Common myeloid progenitor, CD34-positive (primary cell): ENCODE measurements around the gene NUDT3.

ENCODE experiments used
- CTCF ChIA-PET: fragments of 350-600 bp; sonication (Branson Sonifier 250); formaldehyde crosslinking; loops from one replicate; lab custom pipeline; 2021; ENCODE audit warnings: antibody characterized with exemption; lab: Charles Lee
- POLR2A ChIA-PET: fragments of 350-600 bp; sonication (Branson Sonifier 250); formaldehyde crosslinking; loops from one replicate; lab custom pipeline; 2021; ENCODE audit warnings: antibody characterized with exemption; lab: Charles Lee
- DNase-seq, 3 donors: peaks; one replicate each; pipeline versions ENCODE4 v3.0.0 to v3.0.0-alpha.2; 2013
- H3K27ac ChIP-seq, 2 experiments: 1 replicate in 1 of 2; 2 replicates in 1 of 2; pipeline ENCODE4 v1.7.0; 2013; ENCODE audit warnings: inconsistent platforms in 2 of 2, low read length in 2 of 2, mild to moderate bottlenecking in 2 of 2, low read depth in 1 of 2, moderate library complexity in 1 of 2; ENCODE audit not compliant: severe bottlenecking in 2 of 2, insufficient read depth in 1 of 2, poor library complexity in 1 of 2
- H3K27me3 ChIP-seq, 5 experiments: replicated peaks in 2 of 5; 1 replicate in 3 of 5; 2 replicates in 2 of 5; pipeline versions ENCODE4 v1.6.1 to v1.7.0; 2013; ENCODE audit warnings: low read length in 4 of 5, mild to moderate bottlenecking in 2 of 5, moderate library complexity in 2 of 5, inconsistent platforms in 1 of 5; ENCODE audit not compliant: insufficient read depth in 5 of 5, control insufficient read depth in 4 of 5
- H3K36me3 ChIP-seq, 4 experiments: 1 replicate in 2 of 4; 2 replicates in 2 of 4; pipeline versions ENCODE4 v1.6.1 to v1.7.0; 2013; ENCODE audit warnings: low read length in 3 of 4, control low read depth in 1 of 4, mild to moderate bottlenecking in 1 of 4; ENCODE audit not compliant: control insufficient read depth in 4 of 4, insufficient read depth in 4 of 4
- H3K4me1 ChIP-seq, 4 experiments: 1 replicate in 3 of 4; 2 replicates in 1 of 4; pipeline versions ENCODE4 v1.6.1 to v1.7.1; 2013; ENCODE audit warnings: low read length in 3 of 4, mild to moderate bottlenecking in 3 of 4, control low read depth in 1 of 4, inconsistent platforms in 1 of 4, moderate library complexity in 1 of 4; ENCODE audit not compliant: control insufficient read depth in 4 of 4, insufficient read depth in 4 of 4; ENCODE audit errors: control extremely low read depth in 1 of 4
- H3K4me3 ChIP-seq, 7 experiments: 1 replicate in 4 of 7; 2 replicates in 3 of 7; pipeline versions ENCODE4 v1.5.1 to v1.7.0; 2013; ENCODE audit warnings: mild to moderate bottlenecking in 7 of 7, low read length in 6 of 7, moderate library complexity in 6 of 7, inconsistent platforms in 2 of 7, low read depth in 2 of 7, control low read depth in 1 of 7; ENCODE audit not compliant: insufficient read depth in 4 of 7, control insufficient read depth in 1 of 7; ENCODE audit errors: extremely low read depth in 1 of 7
- H3K9me3 ChIP-seq, 5 experiments: 1 replicate in 4 of 5; 2 replicates in 1 of 5; pipeline versions ENCODE4 v1.6.1 to v1.7.1; 2013; ENCODE audit warnings: low read length in 4 of 5, mild to moderate bottlenecking in 2 of 5, inconsistent platforms in 1 of 5, low read depth in 1 of 5, moderate library complexity in 1 of 5; ENCODE audit not compliant: control insufficient read depth in 4 of 5, insufficient read depth in 2 of 5; ENCODE audit errors: control extremely low read depth in 1 of 5
- WGBS: methylation state at CpG from one replicate; pipeline ENCODE4 v1.1.5; 2013; ENCODE audit not compliant: insufficient coverage; 5-methylcytosine and 5-hydroxymethylcytosine counted together

The NUDT3 gene

GRCh38 chr6:34349211-34349610 lies 43.3 kb downstream of the NUDT3 start:
- H3K27me3 ChIP-seq: no peaks in the 10 kb centered on the region
- ChIA-PET POLR2A (no interaction called here), CTCF (no interaction called here)
- peaks cover 0 to 27% (median 12%) of the 10 kb centered on the region in 4 experiments for H3K4me1 ChIP-seq
- H3K36me3 ChIP-seq: no peaks in the 10 kb centered on the region
- no peak overlapping the region for H3K27ac ChIP-seq
- no peaks in the 10 kb centered on the region for H3K9me3 ChIP-seq
- DNase-seq: no peak
- WGBS: 91% methylated on average over 4 of the region's 4 CpGs
- H3K4me3 ChIP-seq: no peak overlapping the region

GRCh38 chr6:34347303-34347702 lies 45.2 kb downstream of the NUDT3 start:
- WGBS: 83% methylated on average over 1 of the region's 1 CpG
- no peak for DNase-seq
- CTCF ChIA-PET: interaction anchor here (0.9 to 1.7 kb wide), 3 partner anchors 12 to 98 kb away, joined by 3 to 7 read pairs (median 3); no protein-coding TSS in a partner anchor
- Histone ChIP-seq H3K9me3 (no peaks in the 10 kb centered on the region), H3K36me3 (no peaks in the 10 kb centered on the region), H3K4me1 (peaks cover 0 to 23% (median 11%) of the 10 kb centered on the region in 4 experiments), H3K27me3 (no peaks in the 10 kb centered on the region), H3K27ac (no peak overlapping the region), H3K4me3 (no peak overlapping the region)
- POLR2A ChIA-PET: no interaction called here

DNA sequence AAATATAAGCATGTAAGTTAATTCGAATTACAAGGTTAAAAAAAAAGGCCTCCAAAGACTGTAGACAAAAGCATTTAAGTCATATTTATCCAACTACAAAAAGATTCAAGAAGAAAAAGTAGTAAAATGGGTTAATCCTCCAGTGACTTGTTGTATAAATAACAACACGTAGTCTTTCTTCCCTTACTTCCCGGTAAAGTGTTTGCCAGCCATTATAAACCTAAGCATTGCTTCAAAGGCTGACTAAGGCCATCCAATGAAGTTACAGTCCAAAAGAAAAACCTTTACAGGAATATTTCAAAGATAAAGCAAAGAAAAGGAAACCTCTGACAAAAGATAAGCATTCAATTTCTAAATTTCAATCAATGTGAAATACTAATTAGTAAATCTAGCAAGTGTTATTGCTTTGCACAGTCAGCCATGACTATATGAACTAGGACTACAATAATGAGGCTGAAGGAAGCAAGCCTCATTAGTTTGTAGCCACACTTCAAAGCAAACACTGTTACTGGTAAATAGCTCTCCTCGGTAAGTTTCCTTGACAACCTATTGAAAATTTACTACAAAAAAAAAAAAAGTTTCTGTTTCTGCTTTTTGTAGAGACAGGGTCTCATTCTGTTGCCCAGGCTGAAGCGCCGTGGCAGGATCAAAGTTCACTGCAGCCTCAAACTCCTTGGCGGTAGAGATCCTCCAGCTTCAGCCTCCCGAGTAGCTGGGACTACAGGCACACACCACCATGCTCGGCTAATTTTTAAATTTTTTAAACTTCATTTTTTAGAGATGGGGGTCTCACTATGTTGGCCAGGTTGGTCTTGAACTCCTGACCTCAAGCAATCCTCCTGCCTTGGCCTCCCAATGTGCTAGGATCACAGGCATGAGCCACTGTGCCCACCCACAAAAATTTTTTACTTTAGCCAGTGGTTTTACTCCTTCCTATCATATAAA lies 46.0 kb downstream of the NUDT3 start:
- Histone ChIP-seq H3K36me3 (peaks cover 0 to 4% (median under 1%) of the 10 kb centered on the region in 4 experiments), H3K4me3 (peak overlapping the region in 1 of 7 experiments; percentile 16), H3K27ac (peak overlapping the region; percentile 25 to 70), H3K4me1 (peaks cover 0 to 23% (median 11%) of the 10 kb centered on the region in 4 experiments), H3K9me3 (no peaks in the 10 kb centered on the region), H3K27me3 (no peaks in the 10 kb centered on the region)
- ChIA-PET POLR2A (no interaction called here), CTCF (interaction anchor here (0.9 to 1.7 kb wide), 2 partner anchors 44 to 97 kb away, joined by 3 to 7 read pairs; no protein-coding TSS in a partner anchor)
- peak in 2 of 3 donors; percentile 77 to 85 for DNase-seq
- WGBS: 90% methylated on average over 4 of the region's 9 CpGs

GRCh38 chr6:34343806-34344205 lies 48.7 kb downstream of the NUDT3 start:
- CTCF ChIA-PET: interaction anchor here (1.0 kb wide), 1 partner anchor 27 kb away, joined by 3 read pairs; no protein-coding TSS in a partner anchor
- Histone ChIP-seq H3K9me3 (no peaks in the 10 kb centered on the region), H3K27ac (no peak overlapping the region), H3K4me1 (peaks cover 0 to 38% (median 24%) of the 10 kb centered on the region in 4 experiments), H3K27me3 (no peaks in the 10 kb centered on the region), H3K4me3 (no peak overlapping the region), H3K36me3 (peaks cover 0 to 16% (median under 1%) of the 10 kb centered on the region in 4 experiments)
- POLR2A ChIA-PET: no interaction called here
- no peak for DNase-seq

DNA sequence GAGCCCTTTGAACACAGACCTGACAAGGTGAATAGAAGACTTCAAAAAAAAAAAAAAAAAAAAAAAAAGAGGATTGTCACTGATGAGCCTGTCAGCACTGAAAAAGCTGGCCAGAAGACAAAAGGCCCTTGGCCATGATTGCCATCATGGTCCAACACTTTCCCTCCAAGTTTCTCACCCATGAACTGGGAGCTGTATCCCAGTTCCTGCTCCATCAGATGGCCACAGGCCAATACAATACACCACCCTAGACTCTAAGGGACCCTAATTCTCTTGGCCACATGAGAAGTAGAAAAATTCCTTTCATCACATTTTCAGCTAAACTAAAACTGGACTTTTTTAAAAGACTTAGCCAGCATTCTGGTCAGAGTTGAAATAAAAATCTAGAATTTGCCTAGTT lies 50.2 kb downstream of the NUDT3 start:
- H3K27me3 ChIP-seq: no peaks in the 10 kb centered on the region
- CTCF ChIA-PET: interaction anchor here (0.7 to 2.6 kb wide), 4 partner anchors 9 to 93 kb away, joined by 3 to 8 read pairs (median 3); no protein-coding TSS in a partner anchor
- peaks cover 0 to 20% (median 2%) of the 10 kb centered on the region in 4 experiments for H3K36me3 ChIP-seq
- H3K4me1 ChIP-seq: peaks cover 0 to 50% (median 33%) of the 10 kb centered on the region in 4 experiments
- DNase-seq: no peak
- POLR2A ChIA-PET: no interaction called here
- H3K27ac ChIP-seq: no peak overlapping the region
- H3K9me3 ChIP-seq: no peaks in the 10 kb centered on the region
- no peak overlapping the region for H3K4me3 ChIP-seq

GRCh38 chr6:34341481-34341971 lies 50.9 kb downstream of the NUDT3 start:
- Histone ChIP-seq H3K9me3 (no peaks in the 10 kb centered on the region), H3K27me3 (no peaks in the 10 kb centered on the region), H3K27ac (no peak overlapping the region), H3K36me3 (peaks cover 0 to 20% (median 2%) of the 10 kb centered on the region in 4 experiments), H3K4me3 (no peak overlapping the region), H3K4me1 (peaks cover 0 to 47% (median 35%) of the 10 kb centered on the region in 4 experiments)
- ChIA-PET CTCF (interaction anchor here (0.7 to 2.6 kb wide), 3 partner anchors 27 to 92 kb away, joined by 3 to 8 read pairs (median 3); no protein-coding TSS in a partner anchor), POLR2A (no interaction called here)
- peak in 1 of 3 donors; percentile 26 for DNase-seq
- WGBS: 100% methylated on average over 3 of the region's 8 CpGs
